Upper lobe of right lung (tissue), 1 donor: ENCODE data around the gene STOM. TPM values are rescaled to one million over a fixed set of nuclear protein-coding genes. Genes with fewer than 3 reads are reported as not detected.

Source experiments
- ATAC-seq: fragments of 200-7000 bp; cut with Tn5 transposase; one replicate; pipeline ENCODE4 v1.9.1; 2020; ENCODE audit warnings: mild to moderate bottlenecking, moderate library complexity
- DNase-seq: peaks from one replicate; pipeline ENCODE4 v3.0.0-alpha.2; 2020
- H3K27ac ChIP-seq: fragments of 200-600 bp; one replicate; pipeline ENCODE4 v1.8.0; 2022
- H3K27me3 ChIP-seq: fragments of 200-600 bp; one replicate; pipeline ENCODE4 v1.8.0; 2022; ENCODE audit warnings: mild to moderate bottlenecking
- H3K36me3 ChIP-seq: fragments of 200-600 bp; one replicate; pipeline ENCODE4 v1.8.0; 2022
- H3K4me1 ChIP-seq: fragments of 200-600 bp; one replicate; pipeline ENCODE4 v1.8.0; 2022
- H3K4me3 ChIP-seq: fragments of 200-600 bp; one replicate; pipeline ENCODE4 v1.8.0; 2022; ENCODE audit warnings: mild to moderate bottlenecking
- H3K9me3 ChIP-seq: fragments of 200-600 bp; one replicate; pipeline ENCODE4 v1.8.0; 2022
- CTCF ChIP-seq: fragments of 200-600 bp; IDR thresholded peaks from one replicate; pipeline ENCODE4 v1.8.0; 2022; ENCODE audit warnings: antibody characterized with exemption
- intact Hi-C: fragments of 100-400 bp; cut with DNase I; formaldehyde crosslinking; loops from one replicate; pipeline ENCODE4 v1.11.0; 2022
- total RNA-seq: library from RNA; stranded (reverse); fragmentation: NEBNext Ultra II Directional; extraction: Animal tissue kit (Norgen Biotek cat#: 25700); gene quantifications from one replicate; pipeline ENCODE4 v1.2.1, GENCODE V29; 2021
- donor health status: DM: no; HTN: yes; CAD: no; lungs with severe emphysema.

The STOM gene
- total RNA-seq, 1 donor from 2014 or later: 595 TPM

- no peak for TF ChIP-seq CTCF
- no peaks in the 10 kb centered on the region for H3K27me3 ChIP-seq
- peaks cover 96% of the 10 kb centered on the region for H3K4me1 ChIP-seq
- H3K36me3 ChIP-seq: peaks cover 22% of the 10 kb centered on the region
- H3K4me3 ChIP-seq: no peak overlapping the region
- ATAC-seq (peak; percentile 49), DNase-seq (no peak)
- H3K27ac ChIP-seq: peak overlapping the region; percentile 44
- H3K9me3 ChIP-seq: no peaks in the 10 kb centered on the region
- intact Hi-C loops: no loop called here
Observed at GRCh38 chr9:121358751-121359150, 11.3 kb downstream of the STOM start.

DNA sequence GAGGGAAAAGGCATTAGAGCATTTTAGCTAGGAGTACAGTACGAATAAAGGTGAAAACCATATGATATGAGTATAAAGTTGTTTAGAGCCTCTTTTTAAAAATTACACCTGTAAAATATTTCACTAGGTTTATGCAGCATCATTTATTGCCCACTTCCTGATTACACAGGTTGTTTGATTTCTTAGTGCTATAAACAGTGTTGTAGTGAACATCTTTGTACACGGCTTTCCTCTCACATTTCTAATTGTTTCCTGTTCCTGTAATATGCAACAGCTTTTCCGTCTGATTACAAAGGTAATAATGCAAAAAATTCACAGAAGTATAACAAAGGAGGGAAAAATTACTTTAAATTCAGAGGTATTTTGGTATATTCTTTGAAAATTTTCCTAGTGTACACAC, 13.0 kb downstream of the STOM start:
- DNase-seq: no peak
- intact Hi-C loops: no loop called here
- no peak for ATAC-seq
- Histone ChIP-seq H3K27me3 (no peaks in the 10 kb centered on the region), H3K4me3 (no peak overlapping the region), H3K9me3 (no peaks in the 10 kb centered on the region), H3K36me3 (peaks cover 40% of the 10 kb centered on the region), H3K4me1 (peaks cover 96% of the 10 kb centered on the region), H3K27ac (peak overlapping the region; percentile 55)
- no peak for TF ChIP-seq CTCF

- ATAC-seq: no peak
- peaks cover 61% of the 10 kb centered on the region for H3K36me3 ChIP-seq
- no peak overlapping the region for H3K4me3 ChIP-seq
- no peak for TF ChIP-seq CTCF
- DNase-seq: no peak
- H3K27me3 ChIP-seq: no peaks in the 10 kb centered on the region
- no peaks in the 10 kb centered on the region for H3K9me3 ChIP-seq
- intact Hi-C loops: no loop called here
- H3K4me1 ChIP-seq: peaks cover 98% of the 10 kb centered on the region
- peak overlapping the region; percentile 51 for H3K27ac ChIP-seq
Observed at GRCh38 chr9:121354762-121355161, 15.3 kb downstream of the STOM start.

DNA sequence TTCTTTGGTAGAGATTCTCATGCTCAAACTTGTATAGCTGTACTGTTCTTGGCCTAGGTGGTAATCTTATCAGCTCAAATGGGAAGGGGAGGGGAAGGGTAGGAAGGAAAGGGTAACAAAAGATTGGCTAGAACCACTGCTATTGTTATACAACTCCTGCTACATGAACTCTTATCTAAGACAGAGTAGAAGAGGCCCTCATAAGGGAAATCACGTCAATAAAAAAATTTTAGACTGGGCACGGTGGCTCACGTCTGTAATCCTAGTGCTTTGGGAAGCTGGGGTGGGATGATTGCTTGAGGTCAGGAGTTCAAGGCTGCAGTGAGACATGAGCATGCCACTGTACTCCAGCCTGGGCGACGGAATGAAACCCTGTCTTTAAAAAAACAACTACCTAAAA, 15.9 kb downstream of the STOM start:
- no peak overlapping the region for H3K4me3 ChIP-seq
- ATAC-seq (peak; percentile 62), DNase-seq (no peak)
- no peaks in the 10 kb centered on the region for H3K27me3 ChIP-seq
- H3K9me3 ChIP-seq: no peaks in the 10 kb centered on the region
- peaks cover 97% of the 10 kb centered on the region for H3K4me1 ChIP-seq
- H3K27ac ChIP-seq: peak overlapping the region; percentile 51
- H3K36me3 ChIP-seq: peaks cover 68% of the 10 kb centered on the region
- no peak for TF ChIP-seq CTCF
- intact Hi-C loops: no loop called here

DNA sequence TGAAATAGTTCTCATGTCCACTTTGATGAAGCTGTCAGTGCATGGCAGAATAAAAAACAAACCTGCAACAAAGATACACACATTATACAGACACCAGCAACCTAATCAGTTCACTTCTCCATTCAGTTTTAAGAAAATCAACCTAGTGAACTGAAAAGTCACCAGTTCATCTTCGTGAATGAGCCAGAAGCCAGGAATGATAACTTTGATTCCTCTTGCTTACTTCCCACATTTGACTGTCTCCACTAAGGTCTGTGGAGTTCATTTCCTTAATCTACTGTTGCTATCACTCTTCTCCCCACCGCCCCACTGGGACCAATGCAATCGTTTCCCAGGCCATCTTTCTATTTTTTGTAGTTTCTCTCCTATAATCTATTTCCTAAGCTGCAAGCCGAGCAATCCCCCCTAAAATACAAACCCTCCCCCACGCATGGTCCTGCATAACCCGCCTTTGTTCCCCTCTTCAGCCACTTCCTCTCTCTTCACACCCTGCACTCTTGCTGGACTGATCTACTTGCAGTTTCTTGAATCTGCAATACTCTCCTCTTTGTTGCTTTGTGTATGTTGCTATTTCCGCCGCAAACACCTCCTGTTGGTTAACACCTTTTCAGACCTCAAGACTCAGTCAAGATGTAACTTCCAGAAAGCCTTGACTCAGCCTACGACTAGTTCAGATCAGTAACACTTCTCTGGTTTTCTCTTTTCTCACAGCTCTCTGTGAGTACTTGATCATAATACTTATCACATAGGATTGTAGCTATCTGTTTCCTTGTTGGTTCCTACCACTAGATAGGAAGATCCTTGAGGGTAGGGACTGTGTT, 16.6 kb downstream of the STOM start:
- H3K4me1 ChIP-seq: peaks cover 96% of the 10 kb centered on the region
- peak; percentile 76 for ATAC-seq
- no peaks in the 10 kb centered on the region for H3K9me3 ChIP-seq
- H3K4me3 ChIP-seq: no peak overlapping the region
- intact Hi-C loops: no loop called here
- H3K27ac ChIP-seq: peak overlapping the region; percentile 51
- TF ChIP-seq CTCF: no peak
- no peak for DNase-seq
- H3K27me3 ChIP-seq: no peaks in the 10 kb centered on the region
- peaks cover 75% of the 10 kb centered on the region for H3K36me3 ChIP-seq
